Measurements from ENCODE around the gene LAMC2. TPM values are rescaled to one million over a fixed set of nuclear protein-coding genes. Genes with fewer than 3 reads are reported as not detected.

The LAMC2 gene
- total and polyA plus RNA-seq, 2 of the 8 experiments (the other 6 are each of a cell fraction or from before 2014, with no cell fraction given): 4.6 to 12.9 TPM

DNA sequence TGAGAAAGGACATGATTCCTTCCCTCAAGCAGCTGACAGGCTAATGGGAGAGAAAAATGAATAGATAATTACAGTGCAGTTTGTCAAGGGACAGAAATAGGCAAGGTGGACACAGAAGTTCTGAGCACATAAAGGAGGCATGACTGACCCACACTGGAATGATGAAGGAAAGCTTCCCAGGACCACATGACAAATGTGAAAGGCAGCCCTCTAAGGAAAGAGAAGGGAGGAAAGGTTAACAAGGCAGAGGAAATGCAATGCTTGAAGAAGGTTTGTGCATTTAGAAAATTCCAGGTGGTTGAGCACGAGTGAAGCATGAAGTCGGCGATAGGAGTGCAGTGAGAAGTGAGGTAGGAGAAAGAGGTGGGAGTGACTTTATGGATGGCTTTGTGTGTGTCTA lies 37.4 kb downstream of the LAMC2 start:
- CTCF ChIA-PET (ENCODE audit: partially characterized antibody): interaction anchor here (2.9 to 8.9 kb wide), 2 partner anchors 12 to 261 kb away, joined by 14 to 67 read pairs; no protein-coding TSS in a partner anchor
- no peak for FAIRE-seq
- peaks cover 0 to 15% (median 8%) of the 10 kb centered on the region in 4 experiments; a peak in 6 of 7 replicates for H3K4me1 ChIP-seq (replicated peaks in 1 of 4; ENCODE audit: control insufficient read depth in 3 of 4, insufficient read depth in 4 of 4, low read length in 3 of 4)

More for the DNA sequence above, 37.4 kb downstream of the LAMC2 start:
- H2BK20ac ChIP-seq (ENCODE audit: low read length): no peak overlapping the region
- no peak overlapping the region for H2BK5ac ChIP-seq (ENCODE audit: low read depth, low read length)
- WGBS, 2 experiments (ENCODE audit: extremely low coverage in 1 of 2, insufficient coverage in 1 of 2, insufficient read length in 1 of 2, insufficient replicate concordance in 2 of 2, low coverage in 1 of 2, low lambda C conversion rate in 2 of 2, missing lambda C conversion rate in 1 of 2): 91% methylated on average over 3 of the region's 3 CpGs; no CpG with 5 or more reads in 1 of the 2 experiments
- H3K36me3 ChIP-seq (ENCODE audit: control insufficient read depth in 2 of 4, insufficient read depth in 4 of 4, low read length in 3 of 4): no peaks in the 10 kb centered on the region
- H2BK12ac ChIP-seq (ENCODE audit: low read depth, low read length): no peak overlapping the region
- no peaks in the 10 kb centered on the region for H3K9me3 ChIP-seq (ENCODE audit: insufficient read depth in 2 of 2, low read depth in 1 of 2, low read length in 1 of 2)
- H3K56ac ChIP-seq (replicated peaks; ENCODE audit: insufficient read length, low read depth, low read length): no peak overlapping the region
- H2AK5ac ChIP-seq (ENCODE audit: low read depth, low read length): no peak overlapping the region
- H3K79me2 ChIP-seq (ENCODE audit: control insufficient read depth in 1 of 2, insufficient read depth in 2 of 2, low read length in 2 of 2): no peaks in the 10 kb centered on the region
- H2AFZ ChIP-seq (ENCODE audit: low read length): no peak overlapping the region
- H4K91ac ChIP-seq (replicated peaks; ENCODE audit: insufficient read length, low read length): no peak overlapping the region
- H3K27me3 ChIP-seq (replicated peaks in 1 of 4; ENCODE audit: control insufficient read depth in 3 of 4, extremely low read depth in 1 of 4, insufficient read depth in 3 of 4, low read length in 3 of 4): no peaks in the 10 kb centered on the region; a peak in 1 of 7 replicates
- H3K18ac ChIP-seq (ENCODE audit: extremely low read depth, low read length): no peak overlapping the region
- H2BK15ac ChIP-seq (ENCODE audit: low read length): no peak overlapping the region
- H4K20me1 ChIP-seq (replicated peaks in 1 of 2; ENCODE audit: control insufficient read depth in 1 of 2, insufficient read depth in 2 of 2, low read length in 2 of 2): no peaks in the 10 kb centered on the region
- no peaks in the 10 kb centered on the region for H3K79me1 ChIP-seq (ENCODE audit: low read depth, low read length)
- H3K27ac ChIP-seq (ENCODE audit: low read depth, low read length): no peak overlapping the region
- no peak overlapping the region for H4K5ac ChIP-seq (ENCODE audit: insufficient read length, low read depth, low read length)
- H3K23ac ChIP-seq (ENCODE audit: insufficient read length): no peak overlapping the region
- DNase-seq (ENCODE audit: low read depth in 1 of 2, low spot score in 2 of 2): no peak
- H3K14ac ChIP-seq (ENCODE audit: insufficient read length): no peak overlapping the region
- no peak overlapping the region for H3K4ac ChIP-seq (replicated peaks; ENCODE audit: insufficient read length, low read depth, low read length)
- H2BK120ac ChIP-seq (replicated peaks; ENCODE audit: low read depth, low read length): no peak overlapping the region
- H4K8ac ChIP-seq (ENCODE audit: extremely low read depth, insufficient read depth, low read length): no peak overlapping the region
- TF ChIP-seq ZNF274 (IDR thresholded peaks at IDR 0.05; ENCODE audit: borderline replicate concordance, extremely low read depth, low read length) (no peak), USF2 (IDR thresholded peaks at IDR 0.05; ENCODE audit: low read length) (no peak), RXRA (IDR thresholded peaks at IDR 0.05; ENCODE audit: insufficient read depth, low read depth, low read length) (no peak), CHD1 (IDR thresholded peaks at IDR 0.05; ENCODE audit: low read depth, low read length) (no peak), SP2 (IDR thresholded peaks at IDR 0.05; ENCODE audit: low read length) (no peak), CTCF (IDR thresholded peaks at IDR 0.05; ENCODE audit: control extremely low read depth in 1 of 3, insufficient read depth in 1 of 3, low read depth in 1 of 3, low read length in 3 of 3) (no peak), HDAC6 (IDR thresholded peaks at IDR 0.05; ENCODE audit: low read depth, low read length) (no peak), TEAD4 (IDR thresholded peaks at IDR 0.05; ENCODE audit: low read depth, low read length) (no peak)
- H3K9ac ChIP-seq (replicated peaks in 1 of 4; ENCODE audit: extremely low read depth in 1 of 4, low read depth in 3 of 4, low read length in 3 of 4): no peak overlapping the region
- H3K4me2 ChIP-seq (ENCODE audit: insufficient read depth in 1 of 2, low read depth in 2 of 2, low read length in 2 of 2): no peak overlapping the region
- H3K4me3 ChIP-seq (ENCODE audit: extremely low read depth in 1 of 4, insufficient read depth in 2 of 4, low read depth in 3 of 4, low read length in 4 of 4): no peak overlapping the region
- POLR2A ChIA-PET (ENCODE audit: partially characterized antibody): no interaction called here
- no peaks in the 10 kb centered on the region for H3K23me2 ChIP-seq (ENCODE audit: low read depth, low read length)
